Liver (tissue), 9 donors: ENCODE results near the gene TBL1Y. TPM values are rescaled to one million over a fixed set of nuclear protein-coding genes. Genes with fewer than 3 reads are reported as not detected.

Source experiments
- DNase-seq: peaks from one replicate; pipeline ENCODE4 v3.0.0-alpha.2; 2017; ENCODE audit warnings: low spot score
- H3K27ac ChIP-seq, 2 donors: one replicate each; pipeline ENCODE4 v1.7.0; 2013; ENCODE audit warnings: inconsistent platforms in 2 of 2, low read length in 2 of 2, control low read depth in 1 of 2, low read depth in 1 of 2, mild to moderate bottlenecking in 1 of 2
- H3K27me3 ChIP-seq, 4 donors: one replicate each; pipeline versions ENCODE4 v1.6.1 to v1.7.0; 2013; ENCODE audit warnings: low read length in 3 of 4, inconsistent platforms in 1 of 4, mild to moderate bottlenecking in 1 of 4, moderate library complexity in 1 of 4; ENCODE audit not compliant: control insufficient read depth in 4 of 4, insufficient read depth in 4 of 4
- H3K36me3 ChIP-seq, 4 donors: one replicate each; pipeline versions ENCODE4 v1.6.1 to v1.7.0; 2013; ENCODE audit warnings: low read length in 3 of 4, mild to moderate bottlenecking in 3 of 4, low read depth in 1 of 4, moderate library complexity in 1 of 4; ENCODE audit not compliant: control insufficient read depth in 4 of 4, insufficient read depth in 3 of 4
- H3K4me1 ChIP-seq, 4 donors: one replicate each; pipeline versions ENCODE4 v1.6.1 to v1.7.0; 2013; ENCODE audit warnings: low read length in 3 of 4, mild to moderate bottlenecking in 3 of 4, moderate library complexity in 1 of 4; ENCODE audit not compliant: control insufficient read depth in 4 of 4, insufficient read depth in 4 of 4
- H3K4me3 ChIP-seq, 3 donors: one replicate each; pipeline versions ENCODE4 v1.6.1 to v1.7.0; 2013; ENCODE audit warnings: low read length in 3 of 3, control low read depth in 1 of 3, low read depth in 1 of 3, mild to moderate bottlenecking in 1 of 3
- H3K9ac ChIP-seq, 2 donors: one replicate each; pipeline ENCODE4 v1.7.0; 2013; ENCODE audit warnings: low read length in 2 of 2, mild to moderate bottlenecking in 2 of 2, moderate library complexity in 2 of 2, control low read depth in 1 of 2, low read depth in 1 of 2
- H3K9me3 ChIP-seq, 4 donors: one replicate each; pipeline versions ENCODE4 v1.6.1 to v1.7.0; 2013; ENCODE audit warnings: low read length in 3 of 4; ENCODE audit not compliant: control insufficient read depth in 4 of 4
- ATF3 ChIP-seq: IDR thresholded peaks from 2 replicates; pipeline ENCODE4 v1.6.1; 2016; ENCODE audit warnings: antibody characterized with exemption
- EGR1 ChIP-seq, 2 donors: IDR thresholded peaks; 2 replicates each; pipeline ENCODE4 v1.6.1; 2016 to 2018; ENCODE audit warnings: antibody characterized with exemption in 2 of 2, low read depth in 2 of 2
- FOXA1 ChIP-seq: IDR thresholded peaks from 2 replicates; pipeline ENCODE4 v1.6.1; 2016; ENCODE audit warnings: antibody characterized with exemption
- FOXA2 ChIP-seq: IDR thresholded peaks from 2 replicates; pipeline ENCODE4 v1.6.1; 2016; ENCODE audit warnings: antibody characterized with exemption
- HNF4A ChIP-seq, 2 donors: conservative IDR thresholded peaks; 2 replicates each; pipeline ENCODE4 v1.6.1; 2016; ENCODE audit warnings: antibody characterized with exemption in 2 of 2, mild to moderate bottlenecking in 2 of 2
- HNF4G ChIP-seq: IDR thresholded peaks from 2 replicates; pipeline ENCODE4 v1.6.1; 2016; ENCODE audit warnings: antibody characterized with exemption
- JUND ChIP-seq, 2 donors: IDR thresholded peaks; 2 replicates each; pipeline ENCODE4 v1.6.1; 2016; ENCODE audit warnings: antibody characterized with exemption in 2 of 2
- NR2F2 ChIP-seq: IDR thresholded peaks from 2 replicates; pipeline ENCODE4 v1.6.1; 2016; ENCODE audit warnings: antibody characterized with exemption
- RAD21 ChIP-seq, 2 donors: IDR thresholded peaks; 2 replicates each; pipeline ENCODE4 v1.6.1; 2016; ENCODE audit warnings: antibody characterized with exemption in 2 of 2, mild to moderate bottlenecking in 2 of 2
- REST ChIP-seq: IDR thresholded peaks from 2 replicates; pipeline ENCODE4 v1.6.1; 2016; ENCODE audit warnings: antibody characterized with exemption, mild to moderate bottlenecking
- RXRA ChIP-seq, 2 donors: IDR thresholded peaks; 2 replicates each; pipeline ENCODE4 v1.6.1; 2017 to 2018; ENCODE audit warnings: antibody characterized with exemption in 2 of 2, mild to moderate bottlenecking in 1 of 2
- SP1 ChIP-seq: IDR thresholded peaks from 2 replicates; pipeline ENCODE4 v1.6.1; 2018; ENCODE audit warnings: antibody characterized with exemption, mild to moderate bottlenecking
- TAF1 ChIP-seq: conservative IDR thresholded peaks from 2 replicates; pipeline ENCODE4 v1.6.1; 2016; ENCODE audit warnings: antibody characterized with exemption, mild to moderate bottlenecking
- YY1 ChIP-seq: IDR thresholded peaks from 2 replicates; pipeline ENCODE4 v1.6.1; 2016; ENCODE audit warnings: antibody characterized with exemption, mild to moderate bottlenecking
- WGBS: extraction: QIAGEN DNeasy Blood & Tissue Kit; methylation state at CpG from one replicate; pipeline ENCODE4 v1.1.7; 2013; 5-methylcytosine and 5-hydroxymethylcytosine counted together
- polyA plus RNA-seq, 2 donors: library from polyadenylated mRNA; stranded (reverse) in 1 of 2; unstranded in 1 of 2; fragments of 200-250 nt in 1 of 2; fragments of >200 nt in 1 of 2; fragmentation: Nextera tagmentation in 1 of 2; extraction: Ambion mirVana in 1 of 2; gene quantifications; one replicate each; pipeline versions ENCODE4 v1.2.1 to v1.2.3, GENCODE V29; 2013 to 2015
- total RNA-seq, 2 donors: library from RNA; depleted of rRNA; stranded (reverse); fragments of >200 nt; gene quantifications; one replicate each; pipeline ENCODE4 v1.2.3, GENCODE V29; 2014
- TF ChIP-seq, protein P1 (sequence below): IDR thresholded peaks from 2 replicates; pipeline ENCODE4 v1.6.1; 2016; ENCODE audit warnings: antibody characterized with exemption
- TF ChIP-seq, protein P2 (sequence below): fragments of 150-350 bp; IDR thresholded peaks from 2 replicates; pipeline ENCODE4 v1.5.1; 2017; ENCODE audit warnings: improper control_type of control experiment, low read depth, low read length; ENCODE audit not compliant: missing input control
- donor health status: healthy.
- donor health status: healthy.
- donor health status: healthy.
- donor health status: healthy.
- donor health status: healthy.

Gene TBL1Y
- total RNA-seq (1 to 10 TPM in 1 of 2 donors, not detected in 1; 1.6 TPM), polyA plus RNA-seq (under 1 TPM in 1 of 2 donors, not detected in 1; 0.72 TPM)

DNA sequence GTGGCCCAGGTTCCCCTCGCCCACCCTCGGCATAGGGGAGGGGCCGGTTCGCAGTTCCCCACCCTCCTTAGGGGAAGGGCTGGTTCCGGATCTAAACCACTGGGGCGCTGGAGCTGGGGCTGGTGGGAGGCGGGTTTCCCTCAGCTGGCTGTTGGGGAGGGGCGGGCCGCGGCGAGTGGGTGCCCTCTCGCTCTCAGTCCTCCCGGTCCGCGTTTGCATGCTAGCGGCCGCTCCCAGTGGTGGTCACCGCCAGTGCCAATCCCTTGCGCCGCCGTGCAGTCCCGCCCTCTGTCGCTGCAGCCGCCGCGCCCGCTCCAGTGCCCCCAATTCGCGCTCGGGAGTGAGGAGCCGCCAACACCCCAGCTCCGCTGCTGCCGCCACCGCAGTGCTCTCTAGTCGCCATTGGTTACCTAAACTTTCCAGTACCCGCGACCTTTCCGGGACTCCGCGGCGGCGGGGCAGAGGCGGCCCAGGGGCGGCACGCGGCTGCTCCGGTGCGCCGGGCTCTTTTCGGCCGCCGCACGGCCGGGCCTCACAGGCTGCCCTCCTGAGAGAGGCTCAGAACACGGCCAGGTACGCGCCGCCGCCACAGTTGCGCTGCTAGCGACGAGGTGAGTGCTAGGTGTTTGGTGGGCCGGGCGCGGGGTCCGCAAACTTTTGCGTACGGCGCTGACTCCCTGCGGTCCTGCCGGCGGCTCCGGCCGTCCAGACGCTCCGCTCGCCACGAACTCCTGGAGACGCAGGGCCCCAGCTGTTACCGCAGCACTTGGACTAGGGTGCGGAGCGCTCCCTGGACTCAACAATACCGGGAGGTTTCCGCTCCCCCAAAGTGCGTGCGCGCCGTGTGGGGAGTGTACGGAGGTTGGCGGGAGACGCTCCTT lies at the start of gene TBL1Y:
TBL1Y (plus strand) TSS at position 326 of the 881 bp plus-strand sequence. CDS start 114,388 bp downstream, outside the sequence.
- Histone ChIP-seq H3K4me3 (peak within 1 kb of the TSS in 2 of 3 donors; percentile 35 to 71), H3K36me3 (no peaks in the 10 kb centered on the region), H3K9me3 (no peaks in the 10 kb centered on the region), H3K9ac (no peak within 1 kb of the TSS), H3K27me3 (no peaks in the 10 kb centered on the region), H3K4me1 (peaks cover 0 to 2% (median 0%) of the 10 kb centered on the region in 4 donors), H3K27ac (no peak within 1 kb of the TSS)
- DNase-seq = peak; percentile 52
- TF ChIP-seq NR2F2 = no peak
- TF ChIP-seq, protein P1, sequence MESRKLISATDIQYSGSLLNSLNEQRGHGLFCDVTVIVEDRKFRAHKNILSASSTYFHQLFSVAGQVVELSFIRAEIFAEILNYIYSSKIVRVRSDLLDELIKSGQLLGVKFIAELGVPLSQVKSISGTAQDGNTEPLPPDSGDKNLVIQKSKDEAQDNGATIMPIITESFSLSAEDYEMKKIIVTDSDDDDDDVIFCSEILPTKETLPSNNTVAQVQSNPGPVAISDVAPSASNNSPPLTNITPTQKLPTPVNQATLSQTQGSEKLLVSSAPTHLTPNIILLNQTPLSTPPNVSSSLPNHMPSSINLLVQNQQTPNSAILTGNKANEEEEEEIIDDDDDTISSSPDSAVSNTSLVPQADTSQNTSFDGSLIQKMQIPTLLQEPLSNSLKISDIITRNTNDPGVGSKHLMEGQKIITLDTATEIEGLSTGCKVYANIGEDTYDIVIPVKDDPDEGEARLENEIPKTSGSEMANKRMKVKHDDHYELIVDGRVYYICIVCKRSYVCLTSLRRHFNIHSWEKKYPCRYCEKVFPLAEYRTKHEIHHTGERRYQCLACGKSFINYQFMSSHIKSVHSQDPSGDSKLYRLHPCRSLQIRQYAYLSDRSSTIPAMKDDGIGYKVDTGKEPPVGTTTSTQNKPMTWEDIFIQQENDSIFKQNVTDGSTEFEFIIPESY = no peak
- TF ChIP-seq HNF4A (conservative IDR thresholded peaks at IDR 0.05) = peak in 1 of 2 donors; percentile 52
- TF ChIP-seq REST = peak; percentile 10
- no peak for TF ChIP-seq EGR1 (IDR thresholded peaks at IDR 0.05; ENCODE audit: low read depth in 2 of 2)
- peak; percentile 24 for TF ChIP-seq YY1
- WGBS = 2% methylated on average over 91 of the region's 91 CpGs

- Histone ChIP-seq H3K9ac (no peak overlapping the region), H3K4me1 (no peaks in the 10 kb centered on the region), H3K9me3 (no peaks in the 10 kb centered on the region), H3K27me3 (no peaks in the 10 kb centered on the region), H3K4me3 (no peak overlapping the region), H3K27ac (no peak overlapping the region), H3K36me3 (no peaks in the 10 kb centered on the region)
- no peak for TF ChIP-seq ATF3
- no peak for TF ChIP-seq TAF1
- TF ChIP-seq FOXA2 = no peak
- TF ChIP-seq YY1 = no peak
- TF ChIP-seq, protein P2, sequence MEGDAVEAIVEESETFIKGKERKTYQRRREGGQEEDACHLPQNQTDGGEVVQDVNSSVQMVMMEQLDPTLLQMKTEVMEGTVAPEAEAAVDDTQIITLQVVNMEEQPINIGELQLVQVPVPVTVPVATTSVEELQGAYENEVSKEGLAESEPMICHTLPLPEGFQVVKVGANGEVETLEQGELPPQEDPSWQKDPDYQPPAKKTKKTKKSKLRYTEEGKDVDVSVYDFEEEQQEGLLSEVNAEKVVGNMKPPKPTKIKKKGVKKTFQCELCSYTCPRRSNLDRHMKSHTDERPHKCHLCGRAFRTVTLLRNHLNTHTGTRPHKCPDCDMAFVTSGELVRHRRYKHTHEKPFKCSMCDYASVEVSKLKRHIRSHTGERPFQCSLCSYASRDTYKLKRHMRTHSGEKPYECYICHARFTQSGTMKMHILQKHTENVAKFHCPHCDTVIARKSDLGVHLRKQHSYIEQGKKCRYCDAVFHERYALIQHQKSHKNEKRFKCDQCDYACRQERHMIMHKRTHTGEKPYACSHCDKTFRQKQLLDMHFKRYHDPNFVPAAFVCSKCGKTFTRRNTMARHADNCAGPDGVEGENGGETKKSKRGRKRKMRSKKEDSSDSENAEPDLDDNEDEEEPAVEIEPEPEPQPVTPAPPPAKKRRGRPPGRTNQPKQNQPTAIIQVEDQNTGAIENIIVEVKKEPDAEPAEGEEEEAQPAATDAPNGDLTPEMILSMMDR = no peak
- TF ChIP-seq, protein P1 = no peak
- no peak for TF ChIP-seq NR2F2
- no peak for TF ChIP-seq HNF4G
- TF ChIP-seq SP1 = no peak
- TF ChIP-seq HNF4A (conservative IDR thresholded peaks at IDR 0.05) = no peak
- TF ChIP-seq JUND (IDR thresholded peaks at IDR 0.05) = no peak
- TF ChIP-seq RXRA (IDR thresholded peaks at IDR 0.05) = no peak
- TF ChIP-seq FOXA1 = no peak
- TF ChIP-seq RAD21 (IDR thresholded peaks at IDR 0.05) = no peak
- DNase-seq = no peak
- 72% methylated on average over 3 of the region's 3 CpGs for WGBS
These were observed 16.0 kb upstream of the TBL1Y start for GRCh38 chrY:6894496-6894895.
